Neuron (in vitro differentiated cells): Measurements from ENCODE around the gene ERCC2.

Experiments used
- H2AFZ ChIP-seq: one replicate; pipeline ENCODE4 v1.6.1; 2013; ENCODE audit warnings: low read depth, mild to moderate bottlenecking, inconsistent platforms, low read length, moderate library complexity
- H3K27me3 ChIP-seq: one replicate; pipeline ENCODE4 v1.6.1; 2013; ENCODE audit warnings: low read length; ENCODE audit not compliant: insufficient read depth
- H3K36me3 ChIP-seq: one replicate; pipeline ENCODE4 v1.6.1; 2013; ENCODE audit warnings: low read length; ENCODE audit not compliant: insufficient read depth
- H3K4me1 ChIP-seq: one replicate; pipeline ENCODE4 v1.6.1; 2013; ENCODE audit warnings: low read length; ENCODE audit not compliant: insufficient read depth
- H3K4me3 ChIP-seq: 2 replicates; pipeline ENCODE4 v1.5.1; 2013; ENCODE audit warnings: mild to moderate bottlenecking, low read length, moderate library complexity
- H3K9me3 ChIP-seq: one replicate; pipeline ENCODE4 v1.6.1; 2013; ENCODE audit warnings: low read length

The ERCC2 gene

DNA sequence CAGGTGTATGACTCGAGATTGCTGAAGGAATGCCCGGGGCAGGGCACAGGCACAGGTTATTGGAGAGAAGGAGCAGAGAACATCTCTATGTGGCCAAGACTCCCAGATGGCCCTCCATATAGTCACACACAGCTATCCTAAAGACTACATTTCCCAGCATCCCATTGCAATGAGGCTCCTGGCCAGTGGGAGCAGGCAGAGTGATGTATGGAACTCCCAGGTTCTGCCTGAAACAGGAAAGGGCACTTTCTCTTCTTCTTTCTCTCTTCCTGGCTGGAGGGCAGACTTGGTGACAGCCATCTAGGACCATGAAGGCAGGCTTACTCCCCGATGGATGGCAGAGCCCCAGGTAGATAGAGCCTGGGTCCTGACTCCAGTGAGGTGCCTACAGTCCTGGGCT is 21.0 kb upstream of the ERCC2 start:
- Histone ChIP-seq H3K4me3 (no peak overlapping the region), H3K9me3 (no peaks in the 10 kb centered on the region), H3K27me3 (no peaks in the 10 kb centered on the region)

GRCh38 chr19:45385392-45386221 is 15.2 kb upstream of the ERCC2 start:
- Histone ChIP-seq H3K36me3 (no peaks in the 10 kb centered on the region), H3K27me3 (no peaks in the 10 kb centered on the region), H3K4me3 (no peak overlapping the region), H3K9me3 (no peaks in the 10 kb centered on the region), H3K4me1 (peaks cover 9% of the 10 kb centered on the region), H2AFZ (no peak overlapping the region)

More for the DNA sequence above, 21.0 kb upstream of the ERCC2 start:
- Histone ChIP-seq H2AFZ (no peak overlapping the region), H3K4me1 (peaks cover 2% of the 10 kb centered on the region), H3K36me3 (no peaks in the 10 kb centered on the region)

DNA sequence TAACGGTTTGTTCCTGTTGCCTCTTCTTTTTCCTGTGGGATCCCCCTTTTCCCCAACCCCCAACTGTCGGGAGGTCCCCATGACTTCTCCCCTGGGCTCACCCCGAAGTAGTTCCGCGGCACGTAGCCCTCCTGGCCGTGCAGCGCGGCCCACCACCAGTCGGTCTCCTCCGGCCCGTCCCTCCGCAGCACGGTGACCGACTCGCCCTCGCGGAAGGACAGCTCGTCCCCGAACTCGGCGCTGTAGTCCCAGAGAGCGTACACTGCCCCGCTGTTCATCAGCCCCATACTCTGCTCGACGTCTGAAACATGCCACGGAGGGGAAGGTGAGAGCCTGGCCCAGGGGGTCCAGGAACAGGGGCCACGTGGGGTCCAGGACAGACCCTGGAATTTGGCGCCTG is 12.1 kb upstream of the ERCC2 start:
- no peaks in the 10 kb centered on the region for H3K36me3 ChIP-seq
- H3K4me1 ChIP-seq = peaks cover 9% of the 10 kb centered on the region
- no peak overlapping the region for H2AFZ ChIP-seq
- no peaks in the 10 kb centered on the region for H3K27me3 ChIP-seq
- no peaks in the 10 kb centered on the region for H3K9me3 ChIP-seq
- H3K4me3 ChIP-seq = no peak overlapping the region

DNA sequence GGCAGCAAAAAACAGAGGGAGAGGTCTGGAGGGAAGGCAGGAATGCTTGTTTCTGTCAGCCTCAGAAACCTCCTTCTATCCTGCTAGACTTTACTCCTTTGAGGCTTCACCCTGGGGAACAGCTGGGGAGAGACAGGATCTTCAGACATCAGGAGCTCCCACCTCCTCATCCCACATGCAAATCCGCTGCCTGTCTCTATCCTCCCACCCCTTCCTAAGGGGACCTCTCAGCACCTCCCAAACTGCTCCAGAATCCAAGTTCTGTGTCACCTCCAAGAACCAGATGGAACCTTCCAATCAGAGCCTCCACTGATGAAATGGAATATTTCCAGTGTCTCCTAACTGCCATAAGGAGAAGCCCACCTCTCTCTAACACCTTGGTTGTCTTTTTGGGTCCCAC is 9.7 kb upstream of the ERCC2 start:
- H3K27me3 ChIP-seq = no peaks in the 10 kb centered on the region
- no peak overlapping the region for H2AFZ ChIP-seq
- no peak overlapping the region for H3K4me3 ChIP-seq
- H3K4me1 ChIP-seq = peaks cover 3% of the 10 kb centered on the region
- H3K36me3 ChIP-seq = no peaks in the 10 kb centered on the region
- no peaks in the 10 kb centered on the region for H3K9me3 ChIP-seq

- peaks cover 3% of the 10 kb centered on the region for H3K4me1 ChIP-seq
- no peak overlapping the region for H3K4me3 ChIP-seq
- no peaks in the 10 kb centered on the region for H3K27me3 ChIP-seq
- H3K9me3 ChIP-seq = no peaks in the 10 kb centered on the region
- no peak overlapping the region for H2AFZ ChIP-seq
- no peaks in the 10 kb centered on the region for H3K36me3 ChIP-seq
Measured at GRCh38 chr19:45376045-45376724, 5.8 kb upstream of the ERCC2 start.

DNA sequence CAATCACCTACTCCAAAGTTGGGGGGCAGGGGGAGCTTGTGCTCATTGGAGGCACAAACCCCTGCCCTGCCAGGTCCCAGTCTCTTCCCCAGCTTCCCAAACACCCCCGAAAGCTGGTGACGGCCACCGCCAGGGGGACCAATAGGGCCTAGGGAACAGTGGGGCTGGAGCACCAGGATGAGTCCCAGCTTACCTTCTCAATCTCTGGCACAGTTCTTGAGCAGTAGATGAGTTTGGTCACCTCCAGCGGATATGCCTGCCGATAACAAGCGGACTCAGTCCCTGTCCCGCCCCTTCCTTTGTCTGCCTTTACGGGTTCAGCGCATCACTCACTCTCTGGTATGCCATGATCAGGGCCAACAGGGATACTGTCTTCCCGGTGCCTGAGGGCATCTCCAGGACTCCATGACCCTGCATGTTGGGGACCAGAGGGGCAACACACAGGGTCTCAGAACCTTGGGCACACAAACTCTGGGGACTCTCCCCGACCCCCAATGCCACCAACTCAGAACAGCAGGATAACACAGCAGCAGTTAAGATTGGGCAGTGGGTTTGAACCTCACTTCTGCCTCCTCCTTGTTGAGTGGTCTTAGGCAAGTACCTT is 1.5 kb downstream of the ERCC2 start:
- Histone ChIP-seq H3K36me3 (peaks cover 11% of the 10 kb centered on the region), H2AFZ (no peak overlapping the region), H3K27me3 (no peaks in the 10 kb centered on the region), H3K4me3 (no peak overlapping the region), H3K9me3 (no peaks in the 10 kb centered on the region), H3K4me1 (no peaks in the 10 kb centered on the region)

- H3K27me3 ChIP-seq = no peaks in the 10 kb centered on the region
- H3K36me3 ChIP-seq = peaks cover 16% of the 10 kb centered on the region
- H3K9me3 ChIP-seq = no peaks in the 10 kb centered on the region
- no peak overlapping the region for H3K4me3 ChIP-seq
- H3K4me1 ChIP-seq = no peaks in the 10 kb centered on the region
- no peak overlapping the region for H2AFZ ChIP-seq
Measured at GRCh38 chr19:45368127-45368526, 2.2 kb downstream of the ERCC2 start.

GRCh38 chr19:45364696-45365095 is 5.7 kb downstream of the ERCC2 start:
- Histone ChIP-seq H3K9me3 (no peaks in the 10 kb centered on the region), H3K4me1 (no peaks in the 10 kb centered on the region), H3K36me3 (peaks cover 36% of the 10 kb centered on the region), H2AFZ (no peak overlapping the region), H3K4me3 (no peak overlapping the region), H3K27me3 (no peaks in the 10 kb centered on the region)

DNA sequence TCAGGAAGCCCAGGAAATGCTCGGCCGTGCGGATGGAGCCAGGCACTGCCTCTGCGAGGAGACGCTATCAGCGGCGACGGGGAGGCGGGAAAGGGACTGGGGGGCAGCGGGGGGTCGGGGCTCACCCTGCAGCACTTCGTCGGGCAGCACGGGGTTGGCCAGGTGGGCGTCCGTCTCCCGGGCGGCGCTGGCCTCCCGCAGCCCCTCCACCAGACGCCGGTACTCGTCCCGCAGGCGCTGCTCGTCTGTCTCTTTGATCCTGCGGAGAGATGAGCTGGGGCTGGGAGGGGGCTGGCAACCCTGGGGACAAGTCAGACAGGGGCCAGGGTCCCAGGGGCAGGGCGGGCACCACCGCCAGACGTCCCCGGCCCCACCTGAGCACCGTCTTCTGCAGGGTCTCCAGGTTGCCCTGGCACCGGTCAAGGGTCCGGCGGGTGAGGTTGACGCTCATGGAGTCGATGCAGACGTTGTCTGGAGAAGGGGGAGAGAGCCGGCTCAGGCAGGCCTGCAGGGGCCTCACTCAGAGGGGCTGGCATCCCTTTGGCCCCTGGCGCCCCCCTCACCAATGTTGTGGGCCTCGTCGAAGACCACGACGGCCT is 6.4 kb downstream of the ERCC2 start:
- Histone ChIP-seq H2AFZ (no peak overlapping the region), H3K36me3 (peaks cover 42% of the 10 kb centered on the region), H3K4me3 (no peak overlapping the region), H3K4me1 (no peaks in the 10 kb centered on the region), H3K9me3 (no peaks in the 10 kb centered on the region), H3K27me3 (no peaks in the 10 kb centered on the region)

- peaks cover 46% of the 10 kb centered on the region for H3K36me3 ChIP-seq
Measured at GRCh38 chr19:45362291-45362690, 8.1 kb downstream of the ERCC2 start.

DNA sequence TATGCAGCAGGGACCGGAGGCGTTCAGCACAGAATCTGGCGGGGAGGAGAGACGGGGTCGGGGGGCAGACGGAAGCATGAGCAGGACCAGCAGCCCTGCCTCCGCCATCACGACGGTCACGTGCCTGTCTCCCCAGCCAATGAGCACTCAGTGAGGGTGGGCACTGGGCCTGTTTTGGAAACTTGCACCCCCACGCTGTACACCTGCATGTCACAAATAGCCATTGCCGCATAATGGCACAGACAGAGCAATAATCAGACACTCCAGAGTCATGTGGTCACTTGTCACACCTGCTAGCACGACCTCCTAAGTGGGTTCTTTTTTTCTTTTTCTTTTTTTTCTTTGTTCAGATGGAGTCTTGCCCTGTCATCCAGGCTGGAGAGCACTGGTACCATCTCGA is 8.8 kb downstream of the ERCC2 start:
- Histone ChIP-seq H3K9me3 (no peaks in the 10 kb centered on the region), H2AFZ (no peak overlapping the region), H3K27me3 (no peaks in the 10 kb centered on the region), H3K4me1 (peaks cover 2% of the 10 kb centered on the region), H3K4me3 (no peak overlapping the region), H3K36me3 (peaks cover 53% of the 10 kb centered on the region)

More at GRCh38 chr19:45362291-45362690, 8.1 kb downstream of the ERCC2 start:
- Histone ChIP-seq H2AFZ (no peak overlapping the region), H3K9me3 (no peaks in the 10 kb centered on the region), H3K27me3 (no peaks in the 10 kb centered on the region), H3K4me3 (no peak overlapping the region), H3K4me1 (no peaks in the 10 kb centered on the region)

- no peaks in the 10 kb centered on the region for H3K9me3 ChIP-seq
- H3K36me3 ChIP-seq = peaks cover 69% of the 10 kb centered on the region
- no peak overlapping the region for H3K4me3 ChIP-seq
- no peaks in the 10 kb centered on the region for H3K27me3 ChIP-seq
- peaks cover 2% of the 10 kb centered on the region for H3K4me1 ChIP-seq
- H2AFZ ChIP-seq = no peak overlapping the region
Measured at GRCh38 chr19:45358213-45358792, 12.1 kb downstream of the ERCC2 start.

DNA sequence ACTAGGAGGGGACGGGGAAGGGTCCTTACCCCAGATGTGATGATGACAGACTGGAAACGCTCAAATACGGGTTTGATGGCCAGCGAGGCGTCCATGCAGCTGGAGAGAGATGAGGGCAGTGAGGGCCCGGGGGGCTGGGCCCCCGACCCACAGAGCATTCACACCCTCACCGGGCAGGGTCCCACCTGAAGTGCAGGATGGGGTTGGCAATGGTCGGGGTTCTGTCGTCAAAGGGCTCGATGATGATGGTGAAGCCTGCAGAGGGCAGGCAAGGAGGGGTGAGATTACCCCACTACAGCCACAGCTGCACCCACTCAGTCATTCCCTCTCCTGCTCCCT is 13.0 kb downstream of the ERCC2 start:
- H3K4me1 ChIP-seq = peaks cover 2% of the 10 kb centered on the region
- peaks cover 69% of the 10 kb centered on the region for H3K36me3 ChIP-seq
- no peak overlapping the region for H3K4me3 ChIP-seq
- no peak overlapping the region for H2AFZ ChIP-seq
- H3K27me3 ChIP-seq = no peaks in the 10 kb centered on the region
- H3K9me3 ChIP-seq = no peaks in the 10 kb centered on the region
